ENCODE results near the gene HAUS5.

Gene HAUS5

DNA sequence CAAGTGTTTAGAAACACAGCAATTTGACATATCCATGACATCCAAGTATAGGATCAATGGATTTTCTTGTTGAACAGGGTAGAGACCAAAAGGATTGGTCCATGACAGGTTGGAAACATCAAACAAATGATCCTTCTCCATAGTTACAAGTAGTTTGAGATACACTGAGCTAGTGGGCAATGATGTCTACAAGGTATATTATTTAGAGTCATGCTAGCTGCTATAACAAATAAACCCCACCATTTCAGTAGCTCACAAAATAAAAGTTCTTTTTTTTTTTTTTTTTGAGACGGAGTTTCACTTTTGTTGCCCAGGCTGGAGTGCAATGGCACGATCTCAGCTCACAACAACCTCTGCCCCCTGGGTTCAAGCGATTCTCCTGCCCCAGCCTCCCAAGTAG, 4.9 kb upstream of the HAUS5 start:
- in situ Hi-C loops (cut with HindIII; ENCODE audit: low sequenced_read_pairs): loop anchor here (5.0 kb wide), 1 partner anchor 50 kb away; no protein-coding TSS in a partner anchor

DNA sequence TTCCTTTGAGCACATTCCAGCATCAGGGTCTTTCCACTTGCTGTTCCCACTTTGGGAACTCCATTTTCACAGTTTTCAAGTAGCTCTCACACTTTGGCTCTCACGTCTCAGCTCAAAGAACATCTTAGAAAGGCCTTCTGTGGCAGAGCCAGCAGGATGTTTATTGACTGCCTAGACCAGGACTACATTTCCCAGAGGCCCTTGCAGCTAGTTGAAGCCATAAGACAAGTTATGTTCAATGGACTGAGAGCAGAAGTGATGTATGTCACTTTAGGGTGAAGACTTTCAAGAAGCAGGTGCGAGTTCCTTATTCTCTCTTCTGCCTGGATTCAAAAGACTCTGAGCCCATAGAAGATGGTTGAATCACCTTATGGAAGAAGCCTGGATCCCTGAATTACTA, 4.3 kb upstream of the HAUS5 start:
- in situ Hi-C loops (cut with HindIII; ENCODE audit: low sequenced_read_pairs): loop anchor here (5.0 kb wide), 1 partner anchor 51 kb away; no protein-coding TSS in a partner anchor

DNA sequence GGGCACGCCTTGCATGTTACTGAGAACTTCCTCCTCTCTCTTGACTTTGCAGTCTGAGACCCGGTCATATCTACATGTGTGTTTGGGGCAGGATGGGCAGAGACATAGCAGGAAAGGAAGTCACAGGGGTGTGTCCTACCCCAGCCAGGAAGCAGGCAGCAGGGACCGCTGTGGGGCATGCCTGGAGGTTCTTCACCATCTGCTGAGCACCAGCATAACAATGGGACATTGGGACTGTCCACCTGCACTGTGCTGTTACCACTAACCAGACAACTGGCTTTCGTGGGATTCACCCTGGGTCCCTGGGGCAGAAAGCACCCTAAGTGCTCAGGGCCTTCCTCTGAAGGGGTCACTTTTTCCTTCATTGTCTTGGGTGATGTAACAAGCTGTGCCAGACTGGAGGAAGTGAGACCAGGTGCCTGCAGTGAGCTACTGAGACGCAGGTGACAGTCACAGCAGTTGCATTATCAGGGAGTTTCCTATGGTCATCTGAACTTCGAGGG, 2.6 kb upstream of the HAUS5 start:
- in situ Hi-C loops (cut with HindIII; ENCODE audit: low sequenced_read_pairs): loop anchor here (5.0 kb wide), 1 partner anchor 53 kb away; no protein-coding TSS in a partner anchor

GRCh38 chr19:35612224-35612558, 344 bp upstream of the HAUS5 start:
- in situ Hi-C loops (cut with HindIII; ENCODE audit: low sequenced_read_pairs): no loop called here

DNA sequence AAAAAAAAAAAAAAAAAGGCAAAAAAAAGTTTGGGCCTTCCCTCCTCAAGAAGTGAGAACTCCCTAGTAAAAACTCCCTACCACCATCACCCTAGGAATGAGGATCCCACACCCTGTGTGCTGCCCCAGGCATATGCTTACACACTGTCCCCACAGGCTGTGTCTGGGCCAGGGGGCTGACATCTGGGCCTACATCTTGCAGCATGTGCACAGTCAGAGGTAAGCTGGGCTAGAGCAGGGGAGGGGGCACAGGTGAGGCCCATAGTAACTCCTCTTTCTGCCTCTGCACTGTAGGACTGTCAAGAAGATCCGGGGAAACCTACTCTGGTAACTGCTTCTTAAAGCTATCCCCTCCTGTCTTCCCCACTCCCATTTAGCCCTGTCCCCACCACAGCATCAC, 1.0 kb downstream of the HAUS5 start:
- in situ Hi-C loops (cut with HindIII; ENCODE audit: low sequenced_read_pairs): no loop called here

GRCh38 chr19:35615036-35615435, 2.5 kb downstream of the HAUS5 start:
- in situ Hi-C loops (cut with HindIII; ENCODE audit: low sequenced_read_pairs): no loop called here

DNA sequence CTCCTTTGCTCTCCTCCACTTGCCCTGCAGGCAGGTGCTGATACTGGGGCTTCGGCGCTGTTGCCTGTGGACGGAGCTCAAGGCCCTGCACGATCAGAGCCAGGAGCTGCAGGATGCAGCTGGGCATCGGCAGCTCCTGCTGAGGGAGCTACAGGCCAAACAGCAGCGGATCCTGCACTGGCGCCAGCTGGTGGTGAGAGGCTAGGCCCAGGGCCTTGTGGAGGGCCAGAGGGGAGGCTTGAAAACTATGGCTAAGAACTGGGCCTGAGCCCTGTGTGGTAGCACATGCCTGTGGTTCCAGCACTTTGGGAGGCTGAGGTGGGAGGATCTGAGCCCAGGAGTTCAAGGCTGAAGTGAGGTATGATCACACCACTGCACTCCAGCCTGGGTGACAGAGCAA, 6.3 kb downstream of the HAUS5 start:
- in situ Hi-C loops (cut with HindIII; ENCODE audit: low sequenced_read_pairs): no loop called here

- in situ Hi-C loops (cut with HindIII; ENCODE audit: low sequenced_read_pairs): no loop called here
Measured at GRCh38 chr19:35619290-35619923, 6.9 kb downstream of the HAUS5 start.

GRCh38 chr19:35620001-35620400, 7.5 kb downstream of the HAUS5 start:
- in situ Hi-C loops (cut with HindIII; ENCODE audit: low sequenced_read_pairs): no loop called here

DNA sequence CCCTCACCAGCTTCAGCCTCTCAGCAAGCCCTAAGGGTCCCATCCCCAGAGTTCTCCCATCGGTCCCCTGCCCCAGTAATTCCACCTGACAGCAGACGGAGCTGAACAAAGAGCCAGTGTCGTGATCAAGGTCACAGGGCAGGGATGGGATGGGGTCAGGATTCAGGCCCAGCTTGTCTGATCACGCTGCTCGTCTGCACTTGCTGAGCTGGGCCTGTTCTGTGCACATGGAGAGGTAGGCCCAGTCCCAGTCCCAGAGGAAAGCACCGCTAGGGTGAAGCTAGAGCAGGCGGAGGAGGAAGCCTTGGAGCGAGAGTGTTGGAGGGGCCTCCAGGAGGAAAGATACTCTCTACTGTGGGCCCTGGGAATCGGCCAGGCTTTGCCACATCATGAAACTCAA, 9.2 kb downstream of the HAUS5 start:
- in situ Hi-C loops (cut with HindIII; ENCODE audit: low sequenced_read_pairs): no loop called here

DNA sequence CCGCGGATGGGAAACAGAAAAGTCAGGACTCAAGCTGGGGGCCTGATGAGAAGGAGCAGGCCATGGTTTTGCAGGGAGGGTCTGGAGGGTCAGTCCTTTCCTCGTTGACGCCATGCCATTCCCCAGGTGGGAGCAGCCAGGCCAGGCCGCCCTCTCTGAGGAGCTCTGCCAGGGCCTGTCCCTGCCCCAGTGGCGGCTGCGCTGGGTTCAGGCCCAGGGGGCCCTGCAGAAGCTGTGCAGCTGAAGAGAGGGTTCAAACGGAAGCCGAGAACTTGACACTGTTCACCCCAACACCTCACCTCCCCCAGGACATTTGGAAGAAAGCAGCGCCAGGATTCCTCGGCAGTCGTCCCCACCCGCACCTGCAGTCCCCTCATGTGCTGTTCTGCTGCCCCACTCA, 10.2 kb downstream of the HAUS5 start:
- in situ Hi-C loops (cut with HindIII; ENCODE audit: low sequenced_read_pairs): no loop called here

DNA sequence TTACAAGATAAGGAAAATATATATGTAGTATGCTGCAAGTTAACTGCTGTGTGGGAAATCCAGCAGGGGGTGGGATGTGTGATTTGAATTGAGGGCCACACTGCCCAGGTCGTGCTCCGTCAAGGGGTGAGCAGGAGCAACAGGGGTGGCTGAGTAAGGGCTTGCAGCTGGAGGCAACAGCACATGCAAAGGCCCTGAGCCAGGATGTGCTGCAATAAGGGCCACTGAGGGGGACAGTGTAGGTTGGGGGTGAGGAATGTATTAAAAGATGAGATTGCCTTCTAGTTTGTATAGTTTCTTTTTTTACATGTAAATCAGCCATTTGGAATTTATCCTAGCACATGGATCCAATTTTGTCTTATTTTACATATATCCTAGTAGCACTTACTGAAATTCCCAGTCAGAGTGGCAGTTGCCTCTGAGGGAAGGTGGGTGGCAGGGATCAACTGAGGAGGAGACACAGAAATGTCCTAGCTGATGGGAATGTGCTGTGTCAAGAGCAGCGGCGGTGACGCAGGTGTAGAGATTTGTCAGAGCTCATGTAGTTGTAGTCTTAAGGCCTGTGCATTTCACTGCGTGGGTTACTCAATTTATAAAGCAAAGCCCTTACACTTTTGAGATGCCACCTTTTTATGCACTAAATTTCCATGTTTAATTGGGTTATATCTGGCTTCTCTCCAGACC, 10.9 kb downstream of the HAUS5 start:
- in situ Hi-C loops (cut with HindIII; ENCODE audit: low sequenced_read_pairs): no loop called here

GRCh38 chr19:35628264-35628564, 15.7 kb downstream of the HAUS5 start:
- in situ Hi-C loops (cut with HindIII; ENCODE audit: low sequenced_read_pairs): no loop called here

DNA sequence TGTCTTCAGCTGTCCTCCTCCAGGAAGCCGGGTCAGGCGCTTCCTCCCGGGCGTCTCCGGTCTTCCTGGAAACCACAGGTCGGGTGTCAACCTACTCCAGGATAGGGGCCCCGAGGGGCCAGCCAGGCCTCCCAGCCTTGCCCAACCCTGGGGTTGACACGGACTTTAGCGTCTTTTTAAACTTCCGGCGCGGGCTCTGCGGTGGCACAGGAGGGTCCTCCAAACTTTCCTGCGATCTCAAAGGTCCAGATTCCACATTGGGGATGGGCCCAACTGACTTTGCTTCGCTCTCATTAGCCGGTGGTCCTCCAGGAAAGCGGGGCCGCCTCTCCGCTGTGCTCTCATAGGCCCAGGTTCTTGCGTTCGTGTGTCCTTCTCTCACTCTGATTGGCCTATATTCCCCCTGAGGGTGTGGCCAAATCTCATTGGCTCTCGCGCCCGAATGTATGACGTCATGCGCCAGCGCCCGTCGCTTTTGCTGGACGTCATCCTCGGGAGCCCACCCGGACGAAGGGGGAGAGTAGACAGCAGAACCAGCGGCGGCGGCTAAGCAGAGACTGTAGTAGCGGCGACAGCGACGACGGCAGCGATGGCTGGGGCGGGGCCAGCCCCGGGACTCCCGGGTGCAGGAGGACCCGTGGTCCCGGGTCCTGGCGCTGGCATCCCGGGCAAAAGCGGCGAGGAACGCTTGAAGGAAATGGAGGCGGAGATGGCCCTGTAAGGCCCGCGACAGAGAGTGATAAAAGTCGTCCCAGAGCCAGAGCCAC, 16.2 kb downstream of the HAUS5 start, which contains the start of gene RBM42:
RBM42 (plus strand) TSS at position 472 of the 767 bp plus-strand sequence; CDS start at position 590, 118 bp downstream.
- in situ Hi-C loops (cut with HindIII; ENCODE audit: low sequenced_read_pairs): no loop called here

GRCh38 chr19:35629332-35629633, 16.7 kb downstream of the HAUS5 start:
- in situ Hi-C loops (cut with HindIII; ENCODE audit: low sequenced_read_pairs): no loop called here

DNA sequence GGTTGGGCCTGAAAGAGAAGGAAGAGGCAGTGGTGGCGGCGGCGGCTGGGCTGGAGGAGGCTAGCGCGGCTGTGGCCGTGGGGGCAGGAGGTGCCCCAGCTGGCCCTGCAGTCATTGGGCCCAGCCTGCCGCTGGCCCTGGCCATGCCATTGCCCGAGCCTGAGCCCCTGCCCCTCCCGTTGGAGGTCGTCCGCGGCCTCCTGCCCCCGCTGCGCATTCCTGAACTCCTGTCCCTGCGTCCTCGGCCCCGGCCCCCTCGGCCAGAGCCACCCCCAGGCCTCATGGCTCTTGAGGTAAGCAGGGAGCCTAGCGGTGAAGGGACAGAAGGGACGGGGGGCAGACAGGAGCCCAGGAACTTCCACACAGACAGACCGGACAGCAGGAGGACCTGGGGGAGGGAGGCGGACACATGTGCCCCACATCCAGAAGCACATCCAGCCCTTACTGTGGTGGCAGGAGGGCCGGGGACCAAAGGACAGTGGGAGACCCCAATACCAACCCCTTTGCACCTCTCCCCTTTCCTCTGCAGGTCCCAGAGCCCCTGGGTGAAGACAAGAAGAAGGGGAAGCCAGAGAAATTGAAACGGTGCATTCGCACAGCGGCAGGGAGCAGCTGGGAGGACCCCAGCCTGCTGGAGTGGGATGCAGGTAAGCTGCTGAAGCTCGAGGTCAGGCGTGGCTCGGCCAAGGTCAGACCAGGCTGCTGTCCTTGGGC, 21.3 kb downstream of the HAUS5 start:
- in situ Hi-C loops (cut with HindIII; ENCODE audit: low sequenced_read_pairs): no loop called here

DNA sequence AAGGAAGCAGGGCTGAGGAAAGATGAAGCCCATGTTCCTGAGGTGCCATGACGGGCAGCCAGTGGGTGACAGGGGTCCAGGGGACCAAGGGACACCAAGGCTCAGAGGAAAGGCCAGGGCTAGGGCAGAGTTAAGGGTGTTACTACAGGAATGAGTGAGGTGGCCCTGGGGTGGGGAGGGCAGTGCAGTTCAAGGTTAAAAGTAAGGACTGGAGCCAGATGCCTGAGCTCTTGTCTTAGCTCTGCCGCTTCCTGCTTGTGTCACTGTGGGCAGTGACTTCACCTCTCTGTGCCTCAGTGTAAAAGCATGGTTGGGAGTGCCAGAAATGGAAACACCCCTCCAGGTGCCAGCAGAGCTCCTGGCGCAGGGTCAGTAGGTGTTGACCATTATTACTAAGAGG, 24.1 kb downstream of the HAUS5 start:
- in situ Hi-C loops (cut with HindIII; ENCODE audit: low sequenced_read_pairs): loop anchor here (5.0 kb wide), 1 partner anchor 89 kb away; the partner anchor contains the start of gene TMEM147

GRCh38 chr19:35637165-35637564, 24.6 kb downstream of the HAUS5 start:
- in situ Hi-C loops (cut with HindIII; ENCODE audit: low sequenced_read_pairs): loop anchor here (5.0 kb wide), 1 partner anchor 90 kb away; the partner anchor contains the start of gene TMEM147

DNA sequence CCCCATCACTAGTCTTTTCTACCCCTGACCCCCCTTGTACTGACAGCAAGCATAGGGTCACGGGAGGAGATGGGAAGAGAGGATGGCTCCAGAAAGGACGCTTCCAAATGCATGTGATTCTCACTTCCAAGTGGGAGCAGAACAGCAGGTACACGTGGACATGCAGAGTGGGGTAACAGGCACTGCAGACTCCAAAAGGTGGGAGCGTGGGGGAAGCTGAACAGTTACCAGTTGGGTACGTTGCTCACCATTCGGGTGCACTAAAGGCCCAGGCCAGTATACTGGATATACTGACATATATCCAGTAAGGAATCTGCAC, 26.7 kb downstream of the HAUS5 start:
- in situ Hi-C loops (cut with HindIII; ENCODE audit: low sequenced_read_pairs): loop anchor here (5.0 kb wide), 1 partner anchor 92 kb away; the partner anchor contains the start of gene TMEM147

GRCh38 chr19:35639863-35640262, 27.3 kb downstream of the HAUS5 start:
- in situ Hi-C loops (cut with HindIII; ENCODE audit: low sequenced_read_pairs): loop anchor here (5.0 kb wide), 1 partner anchor 93 kb away; the partner anchor contains the start of gene TMEM147

GRCh38 chr19:35641515-35642151, 29.1 kb downstream of the HAUS5 start, which contains the start of gene ETV2:
Gene ETV2 (plus strand): TSS chr19:35641745. CDS start chr19:35642461, 716 bp downstream.
- in situ Hi-C loops (cut with HindIII; ENCODE audit: low sequenced_read_pairs): no loop called here
